GM21367 (cell line): ENCODE results near the gene NBL1.
"Not testable (repeated sequence)": the region's sequence is repeated elsewhere in the genome, so short reads cannot be mapped to it uniquely, and the experiment has no call there.

ENCODE experiments used
- ATAC-seq: cut with Tn5 transposase; IDR thresholded peaks from one replicate; pipeline ENCODE4 v1.9.1; 2021; ENCODE audit not compliant: unreplicated experiment

The NBL1 gene

GRCh38 chr1:19621274-19621950 lies 22.7 kb upstream of the NBL1 start:
- ATAC-seq, result no peak

GRCh38 chr1:19622204-19622603 lies 21.9 kb upstream of the NBL1 start:
- no peak for ATAC-seq

- no peak for ATAC-seq
Measured at GRCh38 chr1:19623523-19623922, 20.6 kb upstream of the NBL1 start.

DNA sequence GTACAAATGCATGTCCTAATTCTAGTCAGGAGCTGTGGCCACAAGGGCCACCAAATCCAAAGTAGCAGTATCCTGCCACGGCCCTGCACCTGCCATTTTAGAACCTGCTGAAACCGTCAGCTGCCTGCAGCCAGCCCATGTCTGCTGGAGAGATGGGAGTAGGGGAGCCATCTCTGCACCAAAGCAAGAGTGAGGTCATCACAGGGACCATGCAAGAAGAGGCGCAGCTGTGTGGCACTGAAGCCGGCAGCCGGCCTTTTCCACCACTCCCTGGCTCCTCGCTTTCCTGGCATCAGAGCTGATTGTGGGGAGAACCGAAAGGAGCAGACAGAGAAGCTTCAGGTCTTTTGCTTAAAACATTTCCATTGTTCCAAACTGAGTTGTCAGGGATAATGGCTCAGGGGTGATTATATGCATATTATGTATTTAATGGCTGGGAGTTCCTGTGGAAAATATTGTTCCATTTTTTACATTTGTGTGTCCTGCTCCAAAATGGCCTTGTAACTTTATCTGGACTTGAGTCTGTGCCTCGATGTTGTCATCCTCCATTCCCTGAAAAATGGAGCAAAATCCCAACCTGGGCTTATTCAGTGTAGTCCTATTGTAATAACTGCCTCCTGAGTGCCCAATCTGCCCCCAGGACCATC lies 18.7 kb upstream of the NBL1 start:
- ATAC-seq, result no peak

DNA sequence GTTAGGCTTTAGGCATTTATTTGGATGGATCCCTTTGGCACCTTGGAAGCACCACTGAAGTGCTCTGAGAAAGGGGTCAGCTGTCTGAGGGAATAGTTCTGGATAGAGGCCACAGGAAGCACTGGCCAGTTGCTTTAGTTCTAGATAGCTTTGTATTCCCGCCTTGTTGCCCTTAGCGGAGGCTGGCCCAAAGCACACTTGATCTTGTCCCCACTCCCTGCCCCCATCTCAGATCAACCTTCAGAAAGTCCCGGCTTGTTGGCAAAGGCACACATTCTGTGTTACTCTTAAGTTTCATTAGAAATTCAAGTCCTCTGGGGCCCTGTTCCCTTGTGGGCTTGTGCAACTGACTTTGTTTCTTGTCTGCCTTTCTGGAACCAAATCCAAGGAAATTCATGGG lies 15.2 kb upstream of the NBL1 start:
- ATAC-seq, result no peak

DNA sequence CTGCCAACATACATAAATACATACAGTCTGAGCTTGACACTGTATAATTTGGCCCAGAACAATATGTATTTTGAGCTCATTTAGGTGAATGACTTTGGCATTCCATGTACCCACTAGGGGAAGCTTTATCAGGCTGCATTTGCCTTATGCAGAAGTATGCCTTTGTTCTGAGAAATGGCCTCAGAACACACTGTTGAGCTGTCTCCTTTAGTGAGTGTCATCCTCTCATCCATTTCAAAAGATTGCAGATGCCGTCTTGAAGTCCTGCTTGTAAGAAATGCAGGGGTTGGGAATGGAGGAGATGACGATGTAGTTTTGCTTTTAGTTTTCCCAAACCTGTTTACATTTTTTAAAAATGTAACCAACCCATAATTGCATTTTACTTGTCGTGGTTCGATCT lies 14.8 kb upstream of the NBL1 start:
- no peak for ATAC-seq

- ATAC-seq, result not testable (repeated sequence)
Measured at GRCh38 chr1:19630192-19630591, 13.9 kb upstream of the NBL1 start.

- ATAC-seq, result no peak
Measured at GRCh38 chr1:19630720-19631395, 13.3 kb upstream of the NBL1 start.

GRCh38 chr1:19632211-19632610 lies 11.9 kb upstream of the NBL1 start:
- no peak for ATAC-seq

DNA sequence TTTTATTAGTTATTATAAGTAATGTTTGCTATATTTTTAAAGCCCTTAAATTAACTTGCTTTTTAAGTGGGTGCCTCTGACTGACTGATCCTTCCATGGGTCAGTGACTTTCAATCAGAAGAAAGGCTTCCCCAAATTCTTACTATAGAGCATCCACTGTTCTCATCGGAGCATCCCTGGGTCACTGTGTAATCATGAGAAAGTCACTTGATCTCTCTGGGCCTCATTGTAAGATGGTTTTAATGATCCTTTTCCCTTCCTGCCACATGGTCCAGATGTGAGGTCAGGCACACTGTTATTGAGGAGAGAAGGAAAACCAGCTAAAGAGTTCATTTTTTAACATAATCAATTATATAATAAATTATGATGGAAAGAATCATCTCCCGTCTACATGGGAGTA lies 11.0 kb upstream of the NBL1 start:
- no peak for ATAC-seq

- ATAC-seq, result not testable (repeated sequence)
Measured at GRCh38 chr1:19635064-19635463, 9.0 kb upstream of the NBL1 start.

DNA sequence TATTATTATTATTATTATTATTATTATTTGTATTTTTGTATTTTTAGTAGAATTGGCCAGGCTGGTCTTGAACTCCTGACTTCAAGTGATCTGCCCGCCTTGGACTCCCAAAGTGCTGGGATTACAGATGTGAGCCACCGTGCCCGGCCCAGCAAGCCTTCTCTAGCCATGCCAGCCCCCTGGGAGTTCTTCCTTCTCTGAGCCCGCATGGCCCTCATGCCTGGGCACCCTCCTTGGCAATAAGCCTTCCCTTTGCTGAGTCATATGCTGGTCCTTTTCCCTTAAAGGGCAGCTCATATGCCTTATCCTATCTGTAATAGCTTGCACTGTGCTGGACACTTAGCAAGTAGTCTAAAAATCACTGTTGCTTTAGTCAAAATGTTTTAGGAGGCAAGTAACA lies 8.5 kb upstream of the NBL1 start:
- no peak for ATAC-seq

DNA sequence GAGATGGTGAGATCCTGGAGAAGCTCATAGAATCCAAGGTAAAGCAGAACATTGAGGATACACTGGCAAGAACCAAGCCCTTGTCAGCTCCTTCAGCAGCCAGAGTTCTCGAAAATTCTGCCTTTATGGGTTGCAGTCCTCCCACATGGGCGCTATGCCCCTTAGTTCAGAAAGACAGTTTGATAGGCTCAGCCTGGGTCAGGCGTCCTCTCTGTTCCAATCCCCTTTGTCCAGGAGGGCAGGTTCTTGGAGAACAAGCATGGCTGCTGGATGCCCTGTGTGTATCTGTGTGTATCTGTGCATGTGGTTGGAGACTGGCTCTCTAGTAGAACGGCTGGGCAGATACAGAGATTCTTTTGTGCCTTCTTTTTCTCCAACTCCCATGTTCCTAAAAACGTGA lies 8.0 kb upstream of the NBL1 start:
- ATAC-seq, result no peak

GRCh38 chr1:19636749-19637148 lies 7.4 kb upstream of the NBL1 start:
- not testable (repeated sequence) for ATAC-seq

- ATAC-seq, result no peak
Measured at GRCh38 chr1:19637606-19638005, 6.5 kb upstream of the NBL1 start.

GRCh38 chr1:19639228-19639627 lies 4.9 kb upstream of the NBL1 start:
- ATAC-seq, result not testable (repeated sequence)

GRCh38 chr1:19639999-19640362 lies 4.1 kb upstream of the NBL1 start:
- ATAC-seq, result no peak

DNA sequence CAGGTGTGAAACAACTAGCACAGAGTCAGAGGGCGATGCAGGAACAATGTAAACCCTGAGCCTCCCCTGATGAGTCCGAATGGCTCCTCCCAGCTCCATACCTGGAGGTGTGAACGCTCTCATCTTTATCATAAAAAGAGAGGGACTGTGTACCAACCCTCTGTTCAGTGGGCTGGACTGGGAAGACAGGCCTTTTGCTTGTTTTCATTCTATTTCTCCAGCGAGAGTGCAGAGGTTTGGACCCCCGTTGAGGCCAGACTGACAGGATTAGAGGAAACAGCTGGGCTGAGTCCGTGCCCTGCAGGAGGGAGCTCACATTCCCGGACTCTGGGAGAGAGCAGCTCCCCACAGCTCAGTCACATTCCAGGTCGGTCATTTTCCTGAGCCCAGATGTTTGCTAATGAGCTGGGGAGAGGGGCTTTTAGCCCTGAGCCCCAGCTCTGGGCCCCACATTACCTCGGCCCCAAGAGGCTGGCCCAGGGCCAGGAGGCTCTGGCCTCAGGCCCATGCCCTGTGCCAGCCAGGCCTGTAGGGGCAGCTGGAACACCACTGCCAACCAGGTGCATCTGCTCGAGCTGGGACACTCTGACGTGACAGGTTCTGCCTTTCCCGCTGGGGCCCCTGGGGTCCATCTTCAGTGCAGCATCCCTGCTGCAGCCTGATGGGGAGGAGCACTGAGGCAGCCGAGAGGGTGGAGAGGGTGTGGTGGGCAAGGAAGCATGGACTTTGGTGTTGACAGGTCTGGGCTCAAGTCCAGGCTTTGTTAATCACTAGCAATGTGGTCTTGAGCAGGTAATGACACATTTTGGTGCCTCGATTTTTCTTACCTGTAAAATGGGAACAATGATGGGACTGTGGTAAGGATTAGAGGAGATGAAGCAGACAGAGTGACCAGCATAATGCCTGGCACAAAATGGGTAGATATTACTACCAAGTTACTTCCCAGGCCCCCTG lies 3.5 kb upstream of the NBL1 start:
- ATAC-seq, result no peak

- no peak for ATAC-seq
Measured at GRCh38 chr1:19643121-19643520, 990 bp upstream of the NBL1 start.

- ATAC-seq, result no peak
Measured at GRCh38 chr1:19644395-19644680, 227 bp downstream of the NBL1 start.

DNA sequence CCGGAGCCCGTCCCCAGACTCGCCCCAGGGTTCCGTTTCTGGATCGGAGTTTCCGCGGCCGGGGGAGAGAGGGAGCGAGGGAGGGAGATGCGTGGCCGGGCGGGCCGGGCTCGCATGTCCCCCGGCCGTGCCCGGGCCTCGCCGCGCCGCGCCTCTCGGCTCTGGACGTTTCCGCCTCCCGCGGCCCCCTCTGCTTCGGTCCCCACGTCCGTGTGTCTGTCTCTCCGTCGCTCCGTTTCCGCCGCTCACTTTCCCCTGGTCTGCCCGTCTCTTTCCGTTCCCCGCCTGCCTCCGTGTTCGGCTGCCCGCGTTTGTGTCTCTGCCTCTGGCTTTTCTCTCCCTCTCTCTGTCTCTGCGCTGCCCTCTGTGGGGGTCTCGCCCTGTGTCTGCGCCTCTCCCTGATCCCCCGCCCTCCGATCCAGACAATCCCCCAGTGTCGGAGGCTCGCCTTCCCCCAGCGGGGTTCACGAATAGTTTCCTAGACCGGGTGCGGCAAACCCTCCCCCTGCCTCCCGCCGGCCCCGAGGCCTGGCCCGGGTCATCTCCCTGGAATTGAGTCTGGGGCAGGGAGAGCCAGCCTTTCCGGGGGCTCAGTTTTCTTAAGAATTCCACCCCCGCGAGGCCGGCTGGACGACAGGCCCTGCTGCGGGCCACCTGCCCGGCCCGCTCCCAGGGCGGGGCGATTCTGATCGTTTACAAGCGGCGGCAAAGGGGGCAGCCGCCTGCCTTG lies 735 bp downstream of the NBL1 start:
- ATAC-seq, result no peak
